H1 (cell line): Measurements from ENCODE around the gene PTGDR2. TPM values are rescaled to one million over a fixed set of nuclear protein-coding genes. Genes with fewer than 3 reads are reported as not detected.

Source experiments
- NANOG ChIP-seq: IDR thresholded peaks from 2 replicates; pipeline ENCODE4 v1.6.1; 2011; ENCODE audit warnings: low read length, low read depth, mild to moderate bottlenecking, inconsistent platforms; ENCODE audit not compliant: insufficient read depth, poor library complexity, severe bottlenecking
- SAP30 ChIP-seq: fragments of 300-600 bp; sonication (generic); IDR thresholded peaks from 2 replicates; pipeline ENCODE4 v1.7.1; 2012; ENCODE audit warnings: low read length, moderate library complexity, mild to moderate bottlenecking, inconsistent platforms; ENCODE audit not compliant: insufficient read depth, insufficient replicate concordance
- polyA plus RNA-seq, 7 experiments: library from polyadenylated mRNA; depleted of rRNA in 3 of 7; stranded (reverse) in 5 of 7; unstranded in 2 of 7; fragments of >200 nt in 5 of 7; fragments of 200-250 nt in 2 of 7; gene quantifications; 1 replicate in 5 of 7; 2 replicates in 1 of 7; 4 replicates in 1 of 7; pipeline versions ENCODE4 v1.2.1 to v1.2.3, GENCODE V29; 2011 to 2013; ENCODE audit warnings: missing spikeins in 2 of 7, mixed read lengths in 2 of 7
- total RNA-seq: library from RNA; stranded (reverse); fragmentation: NEBNext Ultra II Directional; extraction: Animal tissue kit (Norgen Biotek cat#: 25700); gene quantifications from 2 replicates; pipeline ENCODE4 v1.2.1, GENCODE V29; 2021
- TF ChIP-seq, protein P1 (sequence below), 3 experiments: IDR thresholded peaks; 1 replicate in 2 of 3; 2 replicates in 1 of 3; pipeline versions ENCODE4 v1.5.1 to v1.6.1; 2011; ENCODE audit warnings: low read length in 3 of 3, mild to moderate bottlenecking in 3 of 3, inconsistent platforms in 2 of 3, low read depth in 1 of 3, moderate library complexity in 1 of 3; ENCODE audit not compliant: insufficient read depth in 1 of 3; ENCODE audit errors: control extremely low read depth in 1 of 3

PTGDR2 gene
- total and polyA plus RNA-seq, 2 of the 8 experiments (the other 6 are each of a cell fraction or from before 2014, with no cell fraction given), result 0.20 TPM; not detected in 1

- TF ChIP-seq, protein P1, sequence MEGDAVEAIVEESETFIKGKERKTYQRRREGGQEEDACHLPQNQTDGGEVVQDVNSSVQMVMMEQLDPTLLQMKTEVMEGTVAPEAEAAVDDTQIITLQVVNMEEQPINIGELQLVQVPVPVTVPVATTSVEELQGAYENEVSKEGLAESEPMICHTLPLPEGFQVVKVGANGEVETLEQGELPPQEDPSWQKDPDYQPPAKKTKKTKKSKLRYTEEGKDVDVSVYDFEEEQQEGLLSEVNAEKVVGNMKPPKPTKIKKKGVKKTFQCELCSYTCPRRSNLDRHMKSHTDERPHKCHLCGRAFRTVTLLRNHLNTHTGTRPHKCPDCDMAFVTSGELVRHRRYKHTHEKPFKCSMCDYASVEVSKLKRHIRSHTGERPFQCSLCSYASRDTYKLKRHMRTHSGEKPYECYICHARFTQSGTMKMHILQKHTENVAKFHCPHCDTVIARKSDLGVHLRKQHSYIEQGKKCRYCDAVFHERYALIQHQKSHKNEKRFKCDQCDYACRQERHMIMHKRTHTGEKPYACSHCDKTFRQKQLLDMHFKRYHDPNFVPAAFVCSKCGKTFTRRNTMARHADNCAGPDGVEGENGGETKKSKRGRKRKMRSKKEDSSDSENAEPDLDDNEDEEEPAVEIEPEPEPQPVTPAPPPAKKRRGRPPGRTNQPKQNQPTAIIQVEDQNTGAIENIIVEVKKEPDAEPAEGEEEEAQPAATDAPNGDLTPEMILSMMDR (IDR thresholded peaks at IDR 0.05; ENCODE audit: control extremely low read depth in 1 of 3, insufficient read depth in 1 of 3, low read depth in 1 of 3, low read length in 3 of 3), result no peak
- TF ChIP-seq SAP30 (no peak), NANOG (no peak)
Measured at GRCh38 chr11:60872124-60872960, 16.6 kb upstream of the PTGDR2 start (continued).
